Epithelial cell of proximal tubule (primary cell): Measurements from ENCODE around the gene KASH5. TPM values are rescaled to one million over a fixed set of nuclear protein-coding genes. Genes with fewer than 3 reads are reported as not detected.
"Not testable (repeated sequence)": the region's sequence is repeated elsewhere in the genome, so short reads cannot be mapped to it uniquely, and the experiment has no call there.

Source experiments
- DNase-seq: peaks from one replicate; pipeline ENCODE4 v3.0.0-alpha.2; 2011; ENCODE audit warnings: low read depth
- H3K4me3 ChIP-seq: 2 replicates; pipeline ENCODE4 v1.5.1; 2011; ENCODE audit warnings: low read depth, mild to moderate bottlenecking, low read length
- CTCF ChIP-seq: conservative IDR thresholded peaks from 2 replicates; pipeline ENCODE4 v1.5.1; 2012; ENCODE audit warnings: low read depth, mild to moderate bottlenecking, low read length
- total RNA-seq: library from RNA; depleted of rRNA; stranded (reverse); fragments of >200 nt; gene quantifications from 2 replicates; pipeline ENCODE4 v1.2.3, GENCODE V29; 2015

Gene KASH5
- total RNA-seq, 1 donor from 2014 or later, result 0.06 TPM

GRCh38 chr19:49458567-49458903, 70.5 kb downstream of the KASH5 start:
- TF ChIP-seq CTCF, result no peak
- H3K4me3 ChIP-seq, result no peak overlapping the region
- DNase-seq, result no peak

GRCh38 chr19:49459388-49459787, 71.3 kb downstream of the KASH5 start:
- DNase-seq, result no peak
- no peak for TF ChIP-seq CTCF
- H3K4me3 ChIP-seq, result no peak overlapping the region

DNA sequence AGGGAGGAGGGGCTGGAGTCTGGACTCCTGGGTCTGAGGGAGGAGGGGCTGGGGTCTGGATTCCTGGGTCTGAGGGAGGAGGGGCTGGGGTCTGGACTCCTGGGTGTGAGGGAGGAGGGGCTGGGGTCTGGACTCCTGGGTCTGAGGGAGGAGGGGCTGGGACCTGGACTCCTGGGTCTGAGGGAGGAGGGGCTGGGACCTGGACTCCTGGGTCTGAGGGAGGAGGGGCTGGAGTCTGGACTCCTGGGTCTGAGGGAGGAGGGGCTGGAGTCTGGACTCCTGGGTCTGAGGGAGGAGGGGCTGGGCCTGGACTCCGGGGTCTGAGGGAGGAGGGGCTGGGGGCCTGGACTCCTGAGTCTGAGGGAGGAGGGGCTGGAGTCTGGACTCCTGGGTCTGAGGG, 73.1 kb downstream of the KASH5 start:
- not testable (repeated sequence) for DNase-seq, H3K4me3 ChIP-seq

DNA sequence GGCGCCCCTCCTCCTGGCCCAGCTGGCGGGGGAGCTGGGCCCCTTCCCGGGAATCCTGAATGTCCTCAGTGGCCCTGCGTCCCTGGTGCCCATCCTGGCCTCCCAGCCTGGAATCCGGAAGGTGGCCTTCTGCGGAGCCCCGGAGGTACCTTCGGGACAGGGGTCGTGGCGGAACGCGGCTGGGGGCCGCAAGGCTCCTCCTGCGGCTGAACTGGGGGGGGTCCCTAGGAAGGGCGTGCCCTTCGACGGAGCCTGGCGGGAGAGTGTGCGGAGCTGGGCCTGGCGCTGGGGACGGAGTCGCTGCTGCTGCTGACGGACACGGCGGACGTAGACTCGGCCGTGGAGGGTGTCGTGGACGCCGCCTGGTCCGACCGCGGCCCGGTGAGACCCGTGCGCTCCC, 73.6 kb downstream of the KASH5 start:
- no peak for TF ChIP-seq CTCF
- no peak for DNase-seq
- H3K4me3 ChIP-seq, result no peak overlapping the region

GRCh38 chr19:49462492-49462891, 74.4 kb downstream of the KASH5 start:
- TF ChIP-seq CTCF, result no peak
- DNase-seq, result no peak
- no peak overlapping the region for H3K4me3 ChIP-seq

- DNase-seq, result no peak
- no peak overlapping the region for H3K4me3 ChIP-seq
- no peak for TF ChIP-seq CTCF
Measured at GRCh38 chr19:49463960-49464740, 76.1 kb downstream of the KASH5 start.

GRCh38 chr19:49465371-49465770, 77.3 kb downstream of the KASH5 start:
- no peak for TF ChIP-seq CTCF
- DNase-seq, result no peak

More at GRCh38 chr19:49465371-49465770, 77.3 kb downstream of the KASH5 start:
- no peak overlapping the region for H3K4me3 ChIP-seq

Other genes starting within 250 kb of the KASH5 start
- not detected in 2 replicates for gene HRC, start 232.9 kb upstream of the KASH5 start, total RNA-seq
- 11.6 and 13.3 TPM in 2 replicates for gene TRPM4, start 230.5 kb upstream of the KASH5 start, total RNA-seq
- 0.07 and 0.29 TPM in 2 replicates for gene SLC6A16, start 63.1 kb upstream of the KASH5 start, total RNA-seq
- gene CD37, start 52.8 kb upstream of the KASH5 start, total RNA-seq, result not detected in 2 replicates
- 74.5 and 89.5 TPM in 2 replicates for gene TEAD2, start 25.8 kb upstream of the KASH5 start, total RNA-seq
- 1.3 TPM in 1 of 2 replicates, not detected in the other for gene DKKL1, start 24.4 kb upstream of the KASH5 start, total RNA-seq
- gene PTH2, start 35.2 kb downstream of the KASH5 start, total RNA-seq, result not detected in 2 replicates
- gene GFY, start 37.1 kb downstream of the KASH5 start, total RNA-seq, result not detected in 2 replicates
- gene SLC17A7, start 53.3 kb downstream of the KASH5 start, total RNA-seq, result not detected in 2 replicates
- 130 and 147 TPM in 2 replicates for gene PIH1D1, start 63.6 kb downstream of the KASH5 start, total RNA-seq
- gene ALDH16A1, start 65.0 kb downstream of the KASH5 start, total RNA-seq, result 41.5 and 44.9 TPM in 2 replicates
- gene FLT3LG, start 86.0 kb downstream of the KASH5 start, total RNA-seq, result 0.81 and 2.5 TPM in 2 replicates
- 3,343 and 3,374 TPM in 2 replicates for gene RPL13A, start 99.4 kb downstream of the KASH5 start, total RNA-seq
- 3,600 and 5,144 TPM in 2 replicates for gene RPS11, start 108.2 kb downstream of the KASH5 start, total RNA-seq
- gene FCGRT, start 124.4 kb downstream of the KASH5 start, total RNA-seq, result 34.2 and 79.3 TPM in 2 replicates
- gene RCN3, start 139.8 kb downstream of the KASH5 start, total RNA-seq, result 14.1 and 32.9 TPM in 2 replicates
- gene NOSIP, start 192.3 kb downstream of the KASH5 start, total RNA-seq, result 82.4 and 168 TPM in 2 replicates
- gene PRRG2, start 193.1 kb downstream of the KASH5 start, total RNA-seq, result 0.87 and 1.0 TPM in 2 replicates
- 6.7 and 7.8 TPM in 2 replicates for gene PRR12, start 202.9 kb downstream of the KASH5 start, total RNA-seq